ENCODE measurements around the gene LMOD1.
"Not testable (repeated sequence)": the region's sequence is repeated elsewhere in the genome, so short reads cannot be mapped to it uniquely, and the experiment has no call there.

The LMOD1 gene

GRCh38 chr1:201945157-201945556 lies 1.2 kb downstream of the LMOD1 start:
- H3K4me3 ChIP-seq (ENCODE audit: low read length), result peak overlapping the region; percentile 89
- no peak for DNase-seq (ENCODE audit: low read depth)
- TF ChIP-seq CTCF (conservative IDR thresholded peaks at IDR 0.05; ENCODE audit: low read length), result peak; percentile 67

GRCh38 chr1:201944639-201945038 lies 1.7 kb downstream of the LMOD1 start:
- no peak for TF ChIP-seq CTCF (conservative IDR thresholded peaks at IDR 0.05; ENCODE audit: low read length)
- H3K4me3 ChIP-seq (ENCODE audit: low read length), result peak overlapping the region; percentile 89
- no peak for DNase-seq (ENCODE audit: low read depth)

GRCh38 chr1:201944002-201944401 lies 2.3 kb downstream of the LMOD1 start:
- TF ChIP-seq CTCF (conservative IDR thresholded peaks at IDR 0.05; ENCODE audit: low read length), result no peak
- H3K4me3 ChIP-seq (ENCODE audit: low read length), result peak overlapping the region; percentile 89
- DNase-seq (ENCODE audit: low read depth), result no peak

GRCh38 chr1:201942129-201942495 lies 4.2 kb downstream of the LMOD1 start:
- no peak overlapping the region for H3K4me3 ChIP-seq (ENCODE audit: low read length)
- DNase-seq (ENCODE audit: low read depth), result no peak
- TF ChIP-seq CTCF (conservative IDR thresholded peaks at IDR 0.05; ENCODE audit: low read length), result no peak

- no peak for DNase-seq (ENCODE audit: low read depth)
- no peak for TF ChIP-seq CTCF (conservative IDR thresholded peaks at IDR 0.05; ENCODE audit: low read length)
- H3K4me3 ChIP-seq (ENCODE audit: low read length), result no peak overlapping the region
Measured at GRCh38 chr1:201941420-201942128, 4.8 kb downstream of the LMOD1 start.

- not testable (repeated sequence) for DNase-seq (ENCODE audit: low read depth); H3K4me3 ChIP-seq (ENCODE audit: low read length)
Measured at GRCh38 chr1:201940316-201940715, 6.0 kb downstream of the LMOD1 start.

- DNase-seq (ENCODE audit: low read depth), result no peak
- no peak for TF ChIP-seq CTCF (conservative IDR thresholded peaks at IDR 0.05; ENCODE audit: low read length)
- H3K4me3 ChIP-seq (ENCODE audit: low read length), result no peak overlapping the region
Measured at GRCh38 chr1:201939574-201939973, 6.8 kb downstream of the LMOD1 start.
